HG02642 (cell line): ENCODE measurements around the gene GORAB.

ENCODE experiments used
- ATAC-seq: cut with Tn5 transposase; IDR thresholded peaks from one replicate; pipeline ENCODE4 v1.9.1; 2021; ENCODE audit warnings: mild to moderate bottlenecking; ENCODE audit not compliant: unreplicated experiment, poor library complexity

Gene GORAB

GRCh38 chr1:170537798-170538503 lies 6.0 kb downstream of the GORAB start:
- no peak for ATAC-seq

GRCh38 chr1:170538687-170539086 lies 6.7 kb downstream of the GORAB start:
- no peak for ATAC-seq

- ATAC-seq, result no peak
Observed at GRCh38 chr1:170539154-170539553, 7.2 kb downstream of the GORAB start.

GRCh38 chr1:170544624-170545023 lies 12.7 kb downstream of the GORAB start:
- no peak for ATAC-seq

- no peak for ATAC-seq
Observed at GRCh38 chr1:170545476-170545875, 13.5 kb downstream of the GORAB start.

GRCh38 chr1:170547255-170547654 lies 15.3 kb downstream of the GORAB start:
- ATAC-seq, result no peak

GRCh38 chr1:170548497-170548896 lies 16.5 kb downstream of the GORAB start:
- no peak for ATAC-seq

GRCh38 chr1:170555370-170555769 lies 23.4 kb downstream of the GORAB start:
- ATAC-seq, result no peak

GRCh38 chr1:170556917-170557316 lies 25.0 kb downstream of the GORAB start:
- ATAC-seq, result no peak

- no peak for ATAC-seq
Observed at GRCh38 chr1:170558731-170559130, 26.8 kb downstream of the GORAB start.

- ATAC-seq, result no peak
Observed at GRCh38 chr1:170559166-170559565, 27.2 kb downstream of the GORAB start.

- no peak for ATAC-seq
Observed at GRCh38 chr1:170560681-170561285, 28.8 kb downstream of the GORAB start.

GRCh38 chr1:170562646-170563338 lies 30.8 kb downstream of the GORAB start:
- peak; percentile 61 for ATAC-seq

- no peak for ATAC-seq
Observed at GRCh38 chr1:170567214-170567613, 35.2 kb downstream of the GORAB start.

- ATAC-seq, result no peak
Observed at GRCh38 chr1:170568197-170568596, 36.2 kb downstream of the GORAB start.

GRCh38 chr1:170576980-170577379 lies 45.0 kb downstream of the GORAB start:
- no peak for ATAC-seq

- ATAC-seq, result no peak
Observed at GRCh38 chr1:170578359-170578758, 46.4 kb downstream of the GORAB start.

- ATAC-seq, result no peak
Observed at GRCh38 chr1:170580636-170581440, 48.9 kb downstream of the GORAB start.

GRCh38 chr1:170583186-170583585 lies 51.2 kb downstream of the GORAB start:
- ATAC-seq, result no peak

- no peak for ATAC-seq
Observed at GRCh38 chr1:170586321-170587252, 54.6 kb downstream of the GORAB start.
